Measurements from ENCODE around the gene TSPEAR. TPM values are rescaled to one million over a fixed set of nuclear protein-coding genes. Genes with fewer than 3 reads are reported as not detected.

TSPEAR gene
- total RNA-seq, 1 experiment from 2014 or later, result not detected

DNA sequence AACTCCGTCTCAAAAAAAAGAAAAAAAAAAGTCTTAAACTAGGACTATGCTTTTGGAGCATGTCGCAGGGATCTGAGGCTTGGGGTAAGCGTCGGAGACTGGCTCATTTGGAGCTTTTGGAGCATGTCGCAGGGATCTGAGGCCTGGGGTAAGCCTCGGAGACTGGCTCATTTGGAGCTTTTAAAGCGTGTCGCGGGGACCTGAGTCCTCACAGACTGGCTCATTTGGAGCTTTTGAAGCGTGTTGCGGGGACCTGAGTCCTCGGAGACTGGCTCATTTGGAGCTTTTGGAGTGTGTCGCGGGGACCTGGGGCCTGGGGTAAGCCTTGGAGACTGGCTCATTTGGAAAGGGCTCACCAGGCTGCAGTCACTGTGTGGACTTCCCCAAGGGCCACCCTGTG is 13.6 kb upstream of the TSPEAR start:
- Mint-ChIP-seq H3K27me3 (ENCODE audit: insufficient read depth, unreplicated experiment) (peaks cover 71% of the 10 kb centered on the region), H3K4me3 (ENCODE audit: unreplicated experiment) (no peak overlapping the region), H3K4me1 (ENCODE audit: insufficient read depth, unreplicated experiment) (peaks cover 4% of the 10 kb centered on the region), H3K27ac (ENCODE audit: low read depth, unreplicated experiment) (no peak overlapping the region), H3K9me3 (ENCODE audit: unreplicated experiment) (no peaks in the 10 kb centered on the region), H3K36me3 (ENCODE audit: insufficient read depth, unreplicated experiment) (peaks cover 6% of the 10 kb centered on the region)
- intact Hi-C loops (cut with micrococcal nuclease), result no loop called here
- ChIA-PET POLR2A (no interaction called here), CTCF (interaction anchor here (0.6 kb wide), 1 partner anchor 237 kb away, joined by 3 read pairs; no protein-coding TSS in a partner anchor)
- no TSS peak for BruUV-seq (replicated peaks)
- TF ChIP-seq CTCF (IDR thresholded peaks at IDR 0.05; ENCODE audit: unreplicated experiment), result no peak
- DNase-seq (ENCODE audit: unreplicated experiment), result no peak

- peaks cover 76% of the 10 kb centered on the region for H3K27me3 Mint-ChIP-seq (ENCODE audit: insufficient read depth, unreplicated experiment)
- BruUV-seq (replicated peaks), result no TSS peak
Observed at GRCh38 chr21:44724196-44724595, 12.8 kb upstream of the TSPEAR start.

DNA sequence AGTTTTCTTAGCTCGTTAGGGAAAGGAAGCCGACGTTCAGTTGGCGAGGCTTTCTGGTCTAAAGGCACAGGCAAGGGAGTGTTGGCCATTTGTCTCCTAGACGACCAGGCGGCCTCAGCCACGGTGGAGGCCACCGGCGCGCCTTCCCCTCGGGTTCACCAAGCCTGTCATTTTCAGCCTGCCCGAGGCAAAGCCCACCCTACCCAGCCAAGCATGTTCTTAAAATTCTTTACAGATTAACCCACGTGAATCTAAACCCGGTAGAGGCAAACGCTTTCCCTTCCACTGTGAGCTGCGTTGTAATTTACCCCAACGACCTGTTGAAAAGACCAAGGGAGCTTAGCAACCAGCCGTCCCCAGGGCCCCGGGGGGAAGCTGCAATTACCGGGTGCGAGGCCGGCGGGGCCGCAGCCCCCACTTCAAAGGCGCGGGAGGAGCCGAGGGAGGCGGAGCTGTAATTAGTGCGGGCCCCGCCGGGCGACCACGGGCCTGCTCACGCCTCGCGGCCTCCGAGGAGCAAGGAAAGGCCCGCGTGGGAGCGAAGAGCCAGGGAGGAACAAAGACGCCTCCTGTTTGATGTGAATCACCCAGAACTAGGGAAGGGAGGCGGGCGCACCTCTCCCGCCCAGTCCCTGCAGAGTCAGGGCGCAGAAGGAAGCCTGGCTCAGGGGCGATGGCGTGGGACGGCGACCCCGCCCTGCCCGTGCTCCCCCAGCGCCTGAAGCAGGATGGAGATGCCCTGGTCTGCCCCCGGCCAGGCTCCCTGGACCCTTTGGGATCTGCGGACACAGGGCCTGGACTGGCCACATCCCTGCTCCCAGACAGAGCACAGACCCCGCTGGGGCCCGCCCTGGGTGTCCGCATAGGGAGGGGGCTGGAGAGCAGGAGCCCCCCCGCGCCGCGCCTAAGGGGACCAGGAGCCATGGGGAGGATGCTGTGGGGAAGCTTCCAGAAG is 12.1 kb upstream of the TSPEAR start:
- intact Hi-C loops (cut with micrococcal nuclease), result no loop called here
- Mint-ChIP-seq H3K9me3 (ENCODE audit: unreplicated experiment) (no peaks in the 10 kb centered on the region), H3K4me1 (ENCODE audit: insufficient read depth, unreplicated experiment) (peaks cover 4% of the 10 kb centered on the region), H3K27ac (ENCODE audit: low read depth, unreplicated experiment) (no peak overlapping the region), H3K36me3 (ENCODE audit: insufficient read depth, unreplicated experiment) (no peaks in the 10 kb centered on the region), H3K4me3 (ENCODE audit: unreplicated experiment) (no peak overlapping the region), H3K27me3 (ENCODE audit: insufficient read depth, unreplicated experiment) (peaks cover 81% of the 10 kb centered on the region)
- TF ChIP-seq CTCF (IDR thresholded peaks at IDR 0.05; ENCODE audit: unreplicated experiment), result no peak
- ChIA-PET CTCF (interaction anchor here (0.8 to 1.1 kb wide), 2 partner anchors 19 to 70 kb away, joined by 3 to 4 read pairs; no protein-coding TSS in a partner anchor), POLR2A (interaction anchor here (0.6 kb wide), 1 partner anchor 754 kb away, joined by 3 read pairs; no protein-coding TSS in a partner anchor)
- no peak for DNase-seq (ENCODE audit: unreplicated experiment)
- no TSS peak for BruUV-seq (replicated peaks)

More at GRCh38 chr21:44724196-44724595, 12.8 kb upstream of the TSPEAR start:
- Mint-ChIP-seq H3K4me3 (ENCODE audit: unreplicated experiment) (no peak overlapping the region), H3K27ac (ENCODE audit: low read depth, unreplicated experiment) (no peak overlapping the region), H3K36me3 (ENCODE audit: insufficient read depth, unreplicated experiment) (no peaks in the 10 kb centered on the region), H3K4me1 (ENCODE audit: insufficient read depth, unreplicated experiment) (peaks cover 4% of the 10 kb centered on the region), H3K9me3 (ENCODE audit: unreplicated experiment) (no peaks in the 10 kb centered on the region)
- POLR2A ChIA-PET, result no interaction called here
- CTCF ChIA-PET, result no interaction called here
- DNase-seq (ENCODE audit: unreplicated experiment), result no peak
- no peak for TF ChIP-seq CTCF (IDR thresholded peaks at IDR 0.05; ENCODE audit: unreplicated experiment)
- intact Hi-C loops (cut with micrococcal nuclease), result no loop called here

DNA sequence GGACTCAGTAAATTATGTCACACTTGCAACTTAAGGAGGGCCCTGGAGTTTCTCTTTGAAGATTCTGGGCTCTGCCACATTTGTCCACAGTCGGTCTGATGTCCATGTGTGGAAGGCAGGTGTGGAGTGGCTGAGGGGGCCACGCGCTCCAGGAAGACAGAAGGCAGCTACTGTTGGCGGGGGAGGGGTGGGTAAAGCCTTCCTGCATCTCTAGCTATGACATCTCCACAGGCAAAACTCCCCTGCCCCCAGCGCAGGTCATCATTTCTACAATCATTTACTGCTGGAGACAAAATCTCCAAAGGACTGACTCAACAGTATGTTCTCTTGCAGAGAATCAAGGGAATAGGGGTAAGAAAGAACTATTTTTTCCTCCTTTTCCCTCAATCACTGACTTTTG is 11.4 kb upstream of the TSPEAR start:
- H3K27me3 Mint-ChIP-seq (ENCODE audit: insufficient read depth, unreplicated experiment), result peaks cover 81% of the 10 kb centered on the region
- H3K4me3 Mint-ChIP-seq (ENCODE audit: unreplicated experiment), result no peak overlapping the region
- peaks cover under 1% of the 10 kb centered on the region for H3K4me1 Mint-ChIP-seq (ENCODE audit: insufficient read depth, unreplicated experiment)
- no peak for DNase-seq (ENCODE audit: unreplicated experiment)
- H3K27ac Mint-ChIP-seq (ENCODE audit: low read depth, unreplicated experiment), result no peak overlapping the region
- no peaks in the 10 kb centered on the region for H3K36me3 Mint-ChIP-seq (ENCODE audit: insufficient read depth, unreplicated experiment)
- TF ChIP-seq CTCF (IDR thresholded peaks at IDR 0.05; ENCODE audit: unreplicated experiment), result no peak
- ChIA-PET POLR2A (interaction anchor here (0.6 kb wide), 1 partner anchor 754 kb away, joined by 3 read pairs; no protein-coding TSS in a partner anchor), CTCF (interaction anchor here (0.8 to 1.1 kb wide), 2 partner anchors 20 to 71 kb away, joined by 3 to 4 read pairs; no protein-coding TSS in a partner anchor)
- H3K9me3 Mint-ChIP-seq (ENCODE audit: unreplicated experiment), result no peaks in the 10 kb centered on the region
- intact Hi-C loops (cut with micrococcal nuclease), result no loop called here
- BruUV-seq (replicated peaks), result no TSS peak
